ENCODE measurements around the gene STPG4.

- TF ChIP-seq, protein P1, sequence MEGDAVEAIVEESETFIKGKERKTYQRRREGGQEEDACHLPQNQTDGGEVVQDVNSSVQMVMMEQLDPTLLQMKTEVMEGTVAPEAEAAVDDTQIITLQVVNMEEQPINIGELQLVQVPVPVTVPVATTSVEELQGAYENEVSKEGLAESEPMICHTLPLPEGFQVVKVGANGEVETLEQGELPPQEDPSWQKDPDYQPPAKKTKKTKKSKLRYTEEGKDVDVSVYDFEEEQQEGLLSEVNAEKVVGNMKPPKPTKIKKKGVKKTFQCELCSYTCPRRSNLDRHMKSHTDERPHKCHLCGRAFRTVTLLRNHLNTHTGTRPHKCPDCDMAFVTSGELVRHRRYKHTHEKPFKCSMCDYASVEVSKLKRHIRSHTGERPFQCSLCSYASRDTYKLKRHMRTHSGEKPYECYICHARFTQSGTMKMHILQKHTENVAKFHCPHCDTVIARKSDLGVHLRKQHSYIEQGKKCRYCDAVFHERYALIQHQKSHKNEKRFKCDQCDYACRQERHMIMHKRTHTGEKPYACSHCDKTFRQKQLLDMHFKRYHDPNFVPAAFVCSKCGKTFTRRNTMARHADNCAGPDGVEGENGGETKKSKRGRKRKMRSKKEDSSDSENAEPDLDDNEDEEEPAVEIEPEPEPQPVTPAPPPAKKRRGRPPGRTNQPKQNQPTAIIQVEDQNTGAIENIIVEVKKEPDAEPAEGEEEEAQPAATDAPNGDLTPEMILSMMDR (IDR thresholded peaks at IDR 0.05) = no peak
- TF ChIP-seq POLR2A (IDR thresholded peaks at IDR 0.05) = no peak
Measured at GRCh38 chr2:47054036-47054555, 101.0 kb downstream of the STPG4 start.

Measured in lower leg skin (tissue), 3 donors.